WTC11 (cell line): ENCODE data around the gene SLC36A1. TPM values are rescaled to one million over a fixed set of nuclear protein-coding genes. Genes with fewer than 3 reads are reported as not detected.
A peak's percentile ranks its signal among the peaks of the same experiment; 100 is the strongest.

ENCODE experiments used
- ATAC-seq: fragments of 200-7000 bp; cut with Tn5 transposase; 2 replicates; pipeline ENCODE4 v1.10.0; 2021; ENCODE audit warnings: mild to moderate bottlenecking, moderate library complexity
- CTCF ChIA-PET: fragments of 300-600 bp; sonication (Branson Sonifier 250); formaldehyde crosslinking; loops from one replicate; lab custom pipeline; 2021; ENCODE audit warnings: antibody characterized with exemption; lab: Charles Lee
- POLR2A ChIA-PET: fragments of 350-600 bp; sonication (Branson Sonifier 250); formaldehyde crosslinking; loops from one replicate; lab custom pipeline; 2021; ENCODE audit warnings: antibody characterized with exemption; lab: Charles Lee
- DNase-seq: peaks from one replicate; pipeline ENCODE4 v3.0.0; 2021; ENCODE audit warnings: low spot score
- H3K27ac Mint-ChIP-seq: 2 replicates; pipeline ENCODE4 v1.8.0; 2021; ENCODE audit warnings: mixed read lengths
- H3K27me3 Mint-ChIP-seq: 2 replicates; pipeline ENCODE4 v1.8.0; 2021; ENCODE audit warnings: low read depth, mild to moderate bottlenecking, moderate library complexity, mixed read lengths
- H3K36me3 Mint-ChIP-seq: 2 replicates; pipeline ENCODE4 v1.8.0; 2021; ENCODE audit warnings: mixed read lengths
- H3K4me1 Mint-ChIP-seq: 2 replicates; pipeline ENCODE4 v1.8.0; 2022; ENCODE audit warnings: mixed read lengths
- H3K4me3 Mint-ChIP-seq: 2 replicates; pipeline ENCODE4 v1.8.0; 2021; ENCODE audit warnings: mild to moderate bottlenecking, moderate library complexity, mixed read lengths
- H3K9me3 Mint-ChIP-seq: 2 replicates; pipeline ENCODE4 v1.8.0; 2021; ENCODE audit warnings: mixed read lengths
- ATF2 ChIP-seq: sonication (generic); formaldehyde crosslinking; IDR thresholded peaks from 2 replicates; pipeline ENCODE4 v1.8.1; 2022; ENCODE audit warnings: low read depth, missing genetic modification reagents, borderline replicate concordance
- CDX4 ChIP-seq: fragments of 250-450 bp; sonication (Bioruptor Pico); IDR thresholded peaks from 2 replicates; pipeline ENCODE4 v1.9.0; 2021; ENCODE audit warnings: moderate library complexity, mild to moderate bottlenecking, inconsistent platforms, borderline replicate concordance
- CREM ChIP-seq: sonication (generic); formaldehyde crosslinking; IDR thresholded peaks from 2 replicates; pipeline ENCODE4 v1.8.1; 2022; ENCODE audit warnings: mild to moderate bottlenecking, missing genetic modification reagents, moderate library complexity
- E2F5 ChIP-seq: sonication (generic); formaldehyde crosslinking; IDR thresholded peaks from 2 replicates; pipeline ENCODE4 v1.8.1; 2022; ENCODE audit warnings: mild to moderate bottlenecking, moderate library complexity, missing genetic modification reagents
- FOXP1 ChIP-seq: sonication (generic); formaldehyde crosslinking; IDR thresholded peaks from 2 replicates; pipeline ENCODE4 v1.8.0; 2022; ENCODE audit warnings: missing genetic modification reagents, mild to moderate bottlenecking, moderate library complexity, borderline replicate concordance
- FOXP4 ChIP-seq: sonication (generic); formaldehyde crosslinking; IDR thresholded peaks from 2 replicates; pipeline ENCODE4 v1.8.0; 2022; ENCODE audit warnings: mild to moderate bottlenecking, missing genetic modification reagents
- GRHL2 ChIP-seq: fragments of 250-450 bp; sonication (Bioruptor Pico); IDR thresholded peaks from 2 replicates; pipeline ENCODE4 v1.8.0; 2022; ENCODE audit warnings: mild to moderate bottlenecking, moderate library complexity; ENCODE audit not compliant: insufficient replicate concordance, severe bottlenecking
- IRF1 ChIP-seq: sonication (generic); formaldehyde crosslinking; IDR thresholded peaks from 2 replicates; pipeline ENCODE4 v1.8.0; 2023; ENCODE audit warnings: missing genetic modification reagents
- IRF2 ChIP-seq: sonication (generic); formaldehyde crosslinking; IDR thresholded peaks from 2 replicates; pipeline ENCODE4 v1.8.0; 2022; ENCODE audit warnings: low read depth, missing genetic modification reagents, borderline replicate concordance
- NR2C2 ChIP-seq: sonication (generic); formaldehyde crosslinking; IDR thresholded peaks from 2 replicates; pipeline ENCODE4 v1.8.0; 2022; ENCODE audit warnings: mild to moderate bottlenecking, missing genetic modification reagents
- SMAD4 ChIP-seq: sonication (generic); formaldehyde crosslinking; IDR thresholded peaks from 2 replicates; pipeline ENCODE4 v1.8.0; 2022; ENCODE audit warnings: mild to moderate bottlenecking, missing genetic modification reagents
- USF2 ChIP-seq: sonication (generic); formaldehyde crosslinking; IDR thresholded peaks from 2 replicates; pipeline ENCODE4 v1.8.1; 2023; ENCODE audit warnings: mild to moderate bottlenecking, missing genetic modification reagents, moderate library complexity
- ZBTB21 ChIP-seq: sonication (generic); formaldehyde crosslinking; IDR thresholded peaks from 2 replicates; pipeline ENCODE4 v1.8.1; 2023; ENCODE audit warnings: mild to moderate bottlenecking, missing genetic modification reagents, borderline replicate concordance
- ZNF263 ChIP-seq: sonication (generic); formaldehyde crosslinking; IDR thresholded peaks from 2 replicates; pipeline ENCODE4 v1.8.1; 2022; ENCODE audit warnings: low read depth, mild to moderate bottlenecking, moderate library complexity, missing genetic modification reagents
- ZNF416 ChIP-seq: fragments of 250-450 bp; sonication (Bioruptor Pico); IDR thresholded peaks from 2 replicates; pipeline ENCODE4 v1.9.0; 2021; ENCODE audit warnings: mild to moderate bottlenecking, inconsistent platforms
- ZNF425 ChIP-seq: fragments of 250-450 bp; sonication (Bioruptor Pico); conservative IDR thresholded peaks from 2 replicates; pipeline ENCODE4 v1.9.0; 2021; ENCODE audit warnings: mild to moderate bottlenecking
- ZNF671 ChIP-seq: fragments of 250-450 bp; sonication (Bioruptor Pico); IDR thresholded peaks from 2 replicates; pipeline ENCODE4 v1.8.0; 2021; ENCODE audit warnings: mild to moderate bottlenecking
- total RNA-seq: library from RNA; stranded (reverse); gene quantifications from 3 replicates; pipeline ENCODE4 v1.2.3, GENCODE V29; 2021

The SLC36A1 gene
- total RNA-seq, 1 experiment from 2014 or later, result 12.2 TPM

GRCh38 chr5:151480384-151481293, 33.2 kb downstream of the SLC36A1 start:
- ChIA-PET POLR2A (no interaction called here), CTCF (interaction anchor here (0.5 to 1.8 kb wide), 7 partner anchors 16 to 171 kb away, joined by 3 to 8 read pairs (median 3); partner anchors contain the start of gene SLC36A1)
- DNase-seq (no peak), ATAC-seq (peak; percentile 76)
- H3K27ac Mint-ChIP-seq, result peak overlapping the region; percentile 54
- H3K4me1 Mint-ChIP-seq, result peaks cover 38% of the 10 kb centered on the region
- H3K27me3 Mint-ChIP-seq, result no peaks in the 10 kb centered on the region
- H3K36me3 Mint-ChIP-seq, result peaks cover 8% of the 10 kb centered on the region
- no peak overlapping the region for H3K4me3 Mint-ChIP-seq
- TF ChIP-seq ZBTB21 (CRISPR knock-in tag), result no peak
- TF ChIP-seq FOXP1 (CRISPR knock-in tag), result no peak
- TF ChIP-seq GRHL2 (CRISPR knock-in tag), result no peak
- TF ChIP-seq SMAD4 (CRISPR knock-in tag), result no peak
- no peak for TF ChIP-seq ATF2 (CRISPR knock-in tag)
- TF ChIP-seq USF2 (CRISPR knock-in tag), result no peak
- TF ChIP-seq E2F5, result no peak
- TF ChIP-seq ZNF263 (CRISPR knock-in tag), result no peak
- TF ChIP-seq IRF1, result no peak
- TF ChIP-seq ZNF425 (CRISPR knock-in tag), result no peak
- TF ChIP-seq IRF2 (CRISPR knock-in tag), result no peak
- TF ChIP-seq CREM (CRISPR knock-in tag), result no peak
- TF ChIP-seq ZNF671 (CRISPR knock-in tag), result no peak
- TF ChIP-seq CDX4 (CRISPR knock-in tag), result no peak
- TF ChIP-seq ZNF416 (CRISPR knock-in tag), result no peak
- TF ChIP-seq FOXP4 (CRISPR knock-in tag), result no peak
- no peak for TF ChIP-seq NR2C2 (CRISPR knock-in tag)
- no peaks in the 10 kb centered on the region for H3K9me3 Mint-ChIP-seq
